Fibroblast of skin of right quadriceps (primary cell): ENCODE measurements around the gene DLX1.
"Not testable (repeated sequence)": the region's sequence is repeated elsewhere in the genome, so short reads cannot be mapped to it uniquely, and the experiment has no call there.

Source experiments
- DNase-seq: peaks from one replicate; pipeline ENCODE4 v3.0.0-alpha.2; 2013

DLX1 gene

GRCh38 chr2:172066394-172066886 is 18.9 kb upstream of the DLX1 start:
- DNase-seq: no peak

GRCh38 chr2:172067905-172068304 is 17.4 kb upstream of the DLX1 start:
- not testable (repeated sequence) for DNase-seq

- DNase-seq: no peak
Observed at GRCh38 chr2:172070936-172071335, 14.4 kb upstream of the DLX1 start.

GRCh38 chr2:172072303-172072702 is 13.0 kb upstream of the DLX1 start:
- no peak for DNase-seq

- no peak for DNase-seq
Observed at GRCh38 chr2:172072706-172073105, 12.6 kb upstream of the DLX1 start.

GRCh38 chr2:172073518-172073917 is 11.8 kb upstream of the DLX1 start:
- DNase-seq: no peak

GRCh38 chr2:172074254-172074653 is 11.1 kb upstream of the DLX1 start:
- no peak for DNase-seq

- no peak for DNase-seq
Observed at GRCh38 chr2:172079416-172079815, 5.9 kb upstream of the DLX1 start.

GRCh38 chr2:172079838-172080640 is 5.3 kb upstream of the DLX1 start:
- peak; percentile 48 for DNase-seq

GRCh38 chr2:172080641-172081220 is 4.6 kb upstream of the DLX1 start:
- no peak for DNase-seq

GRCh38 chr2:172081221-172082022 is 3.9 kb upstream of the DLX1 start:
- no peak for DNase-seq

- DNase-seq: no peak
Observed at GRCh38 chr2:172082105-172082943, 3.0 kb upstream of the DLX1 start.

- no peak for DNase-seq
Observed at GRCh38 chr2:172082944-172083627, 2.2 kb upstream of the DLX1 start.

GRCh38 chr2:172083628-172084394 is 1.5 kb upstream of the DLX1 start:
- no peak for DNase-seq

- no peak for DNase-seq
Observed at GRCh38 chr2:172084395-172084644, 987 bp upstream of the DLX1 start.

- DNase-seq: peak; percentile 97
Observed at GRCh38 chr2:172084645-172085459, 455 bp upstream of the DLX1 start.

- DNase-seq: no peak
Observed at GRCh38 chr2:172086241-172087206, 1.2 kb downstream of the DLX1 start.

GRCh38 chr2:172087207-172087779 is 2.0 kb downstream of the DLX1 start:
- no peak for DNase-seq

GRCh38 chr2:172087780-172088244 is 2.5 kb downstream of the DLX1 start:
- no peak for DNase-seq
